GM23338 (cell line): ENCODE results near the gene KCMF1. TPM values are rescaled to one million over a fixed set of nuclear protein-coding genes. Genes with fewer than 3 reads are reported as not detected.

Experiments
- ATAC-seq: fragments of 200-7000 bp; cut with Tn5 transposase; 3 replicates; pipeline ENCODE4 v1.9.1; 2020
- DNase-seq: peaks from one replicate; pipeline ENCODE4 v3.0.0-alpha.2; 2015; ENCODE audit warnings: low spot score
- H2AFZ ChIP-seq: fragments of 200-600 bp; sonication (generic); 2 replicates; pipeline ENCODE4 v1.8.0; 2016; ENCODE audit warnings: antibody characterized with exemption, mild to moderate bottlenecking, moderate library complexity
- H3F3A ChIP-seq: fragments of 200-600 bp; sonication (generic); replicated peaks from 2 replicates; pipeline ENCODE4 v1.8.0; 2017; ENCODE audit warnings: antibody characterized with exemption, mixed run types, low read depth
- H3K27ac ChIP-seq: fragments of 200-600 bp; sonication (generic); 2 replicates; pipeline ENCODE4 v1.6.1; 2016; ENCODE audit warnings: low read depth
- H3K27me3 ChIP-seq: fragments of 200-600 bp; sonication (generic); 2 replicates; pipeline ENCODE4 v1.8.0; 2016; ENCODE audit warnings: mild to moderate bottlenecking, mixed run types, moderate library complexity; ENCODE audit not compliant: insufficient read depth
- H3K36me3 ChIP-seq: fragments of 200-600 bp; sonication (generic); 2 replicates; pipeline ENCODE4 v1.8.0; 2016; ENCODE audit warnings: mild to moderate bottlenecking; ENCODE audit not compliant: insufficient read depth
- H3K4me1 ChIP-seq: fragments of 200-600 bp; sonication (generic); 2 replicates; pipeline ENCODE4 v1.8.0; 2016; ENCODE audit warnings: mild to moderate bottlenecking, moderate library complexity; ENCODE audit not compliant: insufficient read depth
- H3K4me2 ChIP-seq: fragments of 200-600 bp; sonication (generic); 2 replicates; pipeline ENCODE4 v1.7.1; 2017; ENCODE audit warnings: mixed run types
- H3K4me3 ChIP-seq: fragments of 200-600 bp; sonication (generic); 2 replicates; pipeline ENCODE4 v1.6.1; 2016; ENCODE audit warnings: mixed run types
- H3K79me2 ChIP-seq: fragments of 200-600 bp; sonication (generic); replicated peaks from 2 replicates; pipeline ENCODE4 v1.8.0; 2017; ENCODE audit warnings: mild to moderate bottlenecking; ENCODE audit not compliant: insufficient read depth
- H3K9me2 ChIP-seq: fragments of 200-600 bp; sonication (generic); 2 replicates; pipeline ENCODE4 v1.8.0; 2017; ENCODE audit not compliant: insufficient read depth
- H4K20me1 ChIP-seq: fragments of 200-600 bp; sonication (generic); replicated peaks from 2 replicates; pipeline ENCODE4 v1.8.0; 2017; ENCODE audit warnings: mild to moderate bottlenecking; ENCODE audit not compliant: insufficient read depth
- H3K27ac Mint-ChIP-seq: 2 replicates; pipeline ENCODE4 v1.8.0; 2020; ENCODE audit warnings: inconsistent platforms, mild to moderate bottlenecking, moderate library complexity, mixed read lengths
- H3K27me3 Mint-ChIP-seq: 3 replicates; pipeline ENCODE4 v1.8.0; 2022; ENCODE audit warnings: low read depth, mild to moderate bottlenecking, moderate library complexity, mixed read lengths, inconsistent platforms; ENCODE audit not compliant: insufficient read depth, poor library complexity
- H3K36me3 Mint-ChIP-seq: 3 replicates; pipeline ENCODE4 v1.8.0; 2021; ENCODE audit warnings: low read depth, mild to moderate bottlenecking, inconsistent platforms, moderate library complexity, mixed read lengths
- H3K4me1 Mint-ChIP-seq: 3 replicates; pipeline ENCODE4 v1.8.0; 2020; ENCODE audit warnings: mild to moderate bottlenecking, inconsistent platforms, mixed read lengths
- H3K4me3 Mint-ChIP-seq: 3 replicates; pipeline ENCODE4 v1.8.0; 2021; ENCODE audit warnings: moderate library complexity, mild to moderate bottlenecking, inconsistent platforms, mixed read lengths
- H3K9me3 Mint-ChIP-seq: 3 replicates; pipeline ENCODE4 v1.8.0; 2020; ENCODE audit warnings: moderate library complexity, mild to moderate bottlenecking, inconsistent platforms, mixed read lengths
- CREB1 ChIP-seq: fragments of 250-450 bp; sonication (Bioruptor Pico); IDR thresholded peaks from 2 replicates; pipeline ENCODE4 v1.5.0; 2020; ENCODE audit warnings: low read depth, mild to moderate bottlenecking, moderate library complexity
- ETS1 ChIP-seq: IDR thresholded peaks from 2 replicates; pipeline ENCODE4 v1.6.1; 2016; ENCODE audit warnings: antibody characterized with exemption
- EZH2 ChIP-seq: fragments of 200-600 bp; sonication (generic); IDR thresholded peaks from one replicate; pipeline ENCODE4 v1.8.0; 2017; ENCODE audit warnings: antibody characterized with exemption, mild to moderate bottlenecking, low read depth; ENCODE audit not compliant: unreplicated experiment
- EZH2phosphoT487 ChIP-seq: fragments of 200-600 bp; sonication (generic); IDR thresholded peaks from one replicate; pipeline ENCODE4 v1.8.1; 2018; ENCODE audit warnings: antibody characterized with exemption; ENCODE audit not compliant: unreplicated experiment
- JUNB ChIP-seq: IDR thresholded peaks from one replicate; pipeline ENCODE4 v1.6.1; 2016; ENCODE audit warnings: antibody characterized with exemption; ENCODE audit not compliant: unreplicated experiment
- NANOG ChIP-seq: IDR thresholded peaks from 2 replicates; pipeline ENCODE4 v1.6.1; 2016; ENCODE audit warnings: antibody characterized with exemption, borderline replicate concordance
- POLR2AphosphoS5 ChIP-seq: IDR thresholded peaks from 2 replicates; pipeline ENCODE4 v1.6.1; 2016; ENCODE audit warnings: antibody characterized with exemption, low read depth
- REST ChIP-seq: IDR thresholded peaks from one replicate; pipeline ENCODE4 v1.6.1; 2018; ENCODE audit warnings: antibody characterized with exemption; ENCODE audit not compliant: unreplicated experiment
- STAT1 ChIP-seq: IDR thresholded peaks from one replicate; pipeline ENCODE4 v1.6.1; 2016; ENCODE audit warnings: antibody characterized with exemption; ENCODE audit not compliant: unreplicated experiment
- ZNF114 ChIP-seq: fragments of 250-450 bp; sonication (Bioruptor Pico); IDR thresholded peaks from 2 replicates; pipeline ENCODE4 v1.5.0; 2020; ENCODE audit warnings: mild to moderate bottlenecking, moderate library complexity
- ZNF331 ChIP-seq: fragments of 250-450 bp; sonication (Bioruptor Pico); IDR thresholded peaks from 2 replicates; pipeline ENCODE4 v1.5.0; 2020; ENCODE audit warnings: low read depth, mild to moderate bottlenecking, moderate library complexity
- polyA plus RNA-seq: library from polyadenylated mRNA; unstranded; fragments of >200 nt; fragmentation: Nextera tagmentation; extraction: Ambion mirVana; gene quantifications from 2 replicates; pipeline ENCODE4 v1.2.1, GENCODE V29; 2016
- total RNA-seq: library from RNA; depleted of rRNA; stranded (reverse); fragments of >200 nt; shearing (Covaris generic); gene quantifications from 2 replicates; pipeline ENCODE4 v1.2.3, GENCODE V29; 2014
- TF ChIP-seq, protein P1 (sequence below): fragments of 250-450 bp; sonication (Bioruptor Pico); IDR thresholded peaks from 2 replicates; pipeline ENCODE4 v1.5.0; 2020; ENCODE audit warnings: mild to moderate bottlenecking, moderate library complexity
- TF ChIP-seq, protein P2 (sequence below), 2 experiments: fragments of 200-600 bp in 1 of 2; sonication (generic) in 1 of 2; conservative IDR thresholded peaks; 2 replicates each; pipeline versions ENCODE4 v1.5.1 to v1.6.1; 2016 to 2017; ENCODE audit warnings: antibody characterized with exemption in 2 of 2, low read depth in 2 of 2, mild to moderate bottlenecking in 2 of 2, moderate library complexity in 1 of 2

The KCMF1 gene
- total and polyA plus RNA-seq, 2 experiments from 2014 or later, result 29.3 to 120 TPM

DNA sequence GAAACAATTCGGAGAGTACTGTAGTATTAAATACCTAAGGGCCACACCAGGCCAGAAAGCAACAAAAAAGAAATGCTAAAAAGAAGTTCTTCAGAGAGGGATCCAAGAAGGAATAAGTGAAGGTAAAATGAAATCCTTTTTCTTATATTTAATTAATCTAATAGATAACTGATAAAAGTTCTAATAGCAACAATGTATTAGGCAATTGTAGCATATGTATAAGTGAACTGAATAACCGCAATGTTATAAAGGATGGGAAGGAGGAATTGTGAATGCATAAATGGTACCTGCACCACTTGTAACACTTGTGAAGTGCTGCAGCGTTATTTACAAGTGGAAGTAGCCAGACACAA, 43.7 kb upstream of the KCMF1 start:
- H3K27me3 ChIP-seq, result peaks cover 7% of the 10 kb centered on the region; the same call in 1 of the 2 replicates
- no peak for DNase-seq
- peaks cover 13% of the 10 kb centered on the region; the same call in 1 of the 2 replicates for H3F3A ChIP-seq
- H3K79me2 ChIP-seq, result no peaks in the 10 kb centered on the region
- no peaks in the 10 kb centered on the region for H4K20me1 ChIP-seq
- no peaks in the 10 kb centered on the region for H3K36me3 ChIP-seq
- ATAC-seq, result no peak
- no peak overlapping the region for H3K27ac ChIP-seq
- H3K36me3 Mint-ChIP-seq, result no peaks in the 10 kb centered on the region
- H3K4me2 ChIP-seq, result no peak overlapping the region
- H2AFZ ChIP-seq, result no peak overlapping the region
- peaks cover 27% of the 10 kb centered on the region for H3K4me1 Mint-ChIP-seq
- peak overlapping the region; percentile 89 for H3K27ac Mint-ChIP-seq
- H3K4me3 Mint-ChIP-seq, result no peak overlapping the region
- no peak overlapping the region for H3K4me3 ChIP-seq
- peaks cover 13% of the 10 kb centered on the region; the same call in 1 of the 2 replicates for H3K4me1 ChIP-seq
- H3K9me2 ChIP-seq, result no peaks in the 10 kb centered on the region
- H3K9me3 Mint-ChIP-seq, result no peaks in the 10 kb centered on the region; the same call in 2 of the 3 replicates
- peaks cover 18% of the 10 kb centered on the region for H3K27me3 Mint-ChIP-seq
- TF ChIP-seq STAT1 (no peak), ZNF331 (CRISPR knock-in tag) (no peak), EZH2phosphoT487 (no peak), REST (no peak), CREB1 (CRISPR knock-in tag) (no peak), JUNB (no peak), EZH2 (no peak), POLR2AphosphoS5 (no peak), ZNF114 (CRISPR knock-in tag) (no peak), NANOG (no peak), ETS1 (no peak)
- TF ChIP-seq, protein P1, sequence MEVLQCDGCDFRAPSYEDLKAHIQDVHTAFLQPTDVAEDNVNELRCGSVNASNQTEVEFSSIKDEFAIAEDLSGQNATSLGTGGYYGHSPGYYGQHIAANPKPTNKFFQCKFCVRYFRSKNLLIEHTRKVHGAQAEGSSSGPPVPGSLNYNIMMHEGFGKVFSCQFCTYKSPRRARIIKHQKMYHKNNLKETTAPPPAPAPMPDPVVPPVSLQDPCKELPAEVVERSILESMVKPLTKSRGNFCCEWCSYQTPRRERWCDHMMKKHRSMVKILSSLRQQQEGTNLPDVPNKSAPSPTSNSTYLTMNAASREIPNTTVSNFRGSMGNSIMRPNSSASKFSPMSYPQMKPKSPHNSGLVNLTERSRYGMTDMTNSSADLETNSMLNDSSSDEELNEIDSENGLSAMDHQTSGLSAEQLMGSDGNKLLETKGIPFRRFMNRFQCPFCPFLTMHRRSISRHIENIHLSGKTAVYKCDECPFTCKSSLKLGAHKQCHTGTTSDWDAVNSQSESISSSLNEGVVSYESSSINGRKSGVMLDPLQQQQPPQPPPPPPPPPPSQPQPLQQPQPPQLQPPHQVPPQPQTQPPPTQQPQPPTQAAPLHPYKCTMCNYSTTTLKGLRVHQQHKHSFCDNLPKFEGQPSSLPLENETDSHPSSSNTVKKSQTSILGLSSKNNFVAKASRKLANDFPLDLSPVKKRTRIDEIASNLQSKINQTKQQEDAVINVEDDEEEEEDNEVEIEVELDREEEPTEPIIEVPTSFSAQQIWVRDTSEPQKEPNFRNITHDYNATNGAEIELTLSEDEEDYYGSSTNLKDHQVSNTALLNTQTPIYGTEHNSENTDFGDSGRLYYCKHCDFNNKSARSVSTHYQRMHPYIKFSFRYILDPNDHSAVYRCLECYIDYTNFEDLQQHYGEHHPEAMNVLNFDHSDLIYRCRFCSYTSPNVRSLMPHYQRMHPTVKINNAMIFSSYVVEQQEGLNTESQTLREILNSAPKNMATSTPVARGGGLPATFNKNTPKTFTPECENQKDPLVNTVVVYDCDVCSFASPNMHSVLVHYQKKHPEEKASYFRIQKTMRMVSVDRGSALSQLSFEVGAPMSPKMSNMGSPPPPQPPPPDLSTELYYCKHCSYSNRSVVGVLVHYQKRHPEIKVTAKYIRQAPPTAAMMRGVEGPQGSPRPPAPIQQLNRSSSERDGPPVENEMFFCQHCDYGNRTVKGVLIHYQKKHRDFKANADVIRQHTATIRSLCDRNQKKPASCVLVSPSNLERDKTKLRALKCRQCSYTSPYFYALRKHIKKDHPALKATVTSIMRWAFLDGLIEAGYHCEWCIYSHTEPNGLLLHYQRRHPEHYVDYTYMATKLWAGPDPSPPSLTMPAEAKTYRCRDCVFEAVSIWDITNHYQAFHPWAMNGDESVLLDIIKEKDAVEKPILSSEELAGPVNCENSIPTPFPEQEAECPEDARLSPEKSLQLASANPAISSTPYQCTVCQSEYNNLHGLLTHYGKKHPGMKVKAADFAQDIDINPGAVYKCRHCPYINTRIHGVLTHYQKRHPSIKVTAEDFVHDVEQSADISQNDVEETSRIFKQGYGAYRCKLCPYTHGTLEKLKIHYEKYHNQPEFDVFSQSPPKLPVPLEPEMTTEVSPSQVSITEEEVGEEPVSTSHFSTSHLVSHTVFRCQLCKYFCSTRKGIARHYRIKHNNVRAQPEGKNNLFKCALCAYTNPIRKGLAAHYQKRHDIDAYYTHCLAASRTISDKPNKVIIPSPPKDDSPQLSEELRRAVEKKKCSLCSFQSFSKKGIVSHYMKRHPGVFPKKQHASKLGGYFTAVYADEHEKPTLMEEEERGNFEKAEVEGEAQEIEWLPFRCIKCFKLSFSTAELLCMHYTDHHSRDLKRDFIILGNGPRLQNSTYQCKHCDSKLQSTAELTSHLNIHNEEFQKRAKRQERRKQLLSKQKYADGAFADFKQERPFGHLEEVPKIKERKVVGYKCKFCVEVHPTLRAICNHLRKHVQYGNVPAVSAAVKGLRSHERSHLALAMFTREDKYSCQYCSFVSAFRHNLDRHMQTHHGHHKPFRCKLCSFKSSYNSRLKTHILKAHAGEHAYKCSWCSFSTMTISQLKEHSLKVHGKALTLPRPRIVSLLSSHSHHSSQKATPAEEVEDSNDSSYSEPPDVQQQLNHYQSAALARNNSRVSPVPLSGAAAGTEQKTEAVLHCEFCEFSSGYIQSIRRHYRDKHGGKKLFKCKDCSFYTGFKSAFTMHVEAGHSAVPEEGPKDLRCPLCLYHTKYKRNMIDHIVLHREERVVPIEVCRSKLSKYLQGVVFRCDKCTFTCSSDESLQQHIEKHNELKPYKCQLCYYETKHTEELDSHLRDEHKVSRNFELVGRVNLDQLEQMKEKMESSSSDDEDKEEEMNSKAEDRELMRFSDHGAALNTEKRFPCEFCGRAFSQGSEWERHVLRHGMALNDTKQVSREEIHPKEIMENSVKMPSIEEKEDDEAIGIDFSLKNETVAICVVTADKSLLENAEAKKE, result no peak
- TF ChIP-seq, protein P2, sequence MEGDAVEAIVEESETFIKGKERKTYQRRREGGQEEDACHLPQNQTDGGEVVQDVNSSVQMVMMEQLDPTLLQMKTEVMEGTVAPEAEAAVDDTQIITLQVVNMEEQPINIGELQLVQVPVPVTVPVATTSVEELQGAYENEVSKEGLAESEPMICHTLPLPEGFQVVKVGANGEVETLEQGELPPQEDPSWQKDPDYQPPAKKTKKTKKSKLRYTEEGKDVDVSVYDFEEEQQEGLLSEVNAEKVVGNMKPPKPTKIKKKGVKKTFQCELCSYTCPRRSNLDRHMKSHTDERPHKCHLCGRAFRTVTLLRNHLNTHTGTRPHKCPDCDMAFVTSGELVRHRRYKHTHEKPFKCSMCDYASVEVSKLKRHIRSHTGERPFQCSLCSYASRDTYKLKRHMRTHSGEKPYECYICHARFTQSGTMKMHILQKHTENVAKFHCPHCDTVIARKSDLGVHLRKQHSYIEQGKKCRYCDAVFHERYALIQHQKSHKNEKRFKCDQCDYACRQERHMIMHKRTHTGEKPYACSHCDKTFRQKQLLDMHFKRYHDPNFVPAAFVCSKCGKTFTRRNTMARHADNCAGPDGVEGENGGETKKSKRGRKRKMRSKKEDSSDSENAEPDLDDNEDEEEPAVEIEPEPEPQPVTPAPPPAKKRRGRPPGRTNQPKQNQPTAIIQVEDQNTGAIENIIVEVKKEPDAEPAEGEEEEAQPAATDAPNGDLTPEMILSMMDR (conservative IDR thresholded peaks at IDR 0.05; ENCODE audit: low read depth in 2 of 2), result no peak
